Measurements from ENCODE around the gene RNF5. TPM values are rescaled to one million over a fixed set of nuclear protein-coding genes. Genes with fewer than 3 reads are reported as not detected.
"Not testable (repeated sequence)": the region's sequence is repeated elsewhere in the genome, so short reads cannot be mapped to it uniquely, and the experiment has no call there.

The RNF5 gene
- total RNA-seq, 1 donor from 2014 or later = 79.9 TPM

- H3K4me3 ChIP-seq (ENCODE audit: low read depth, low read length) = no peak overlapping the region
- DNase-seq (ENCODE audit: low read depth) = no peak
- TF ChIP-seq CTCF (conservative IDR thresholded peaks at IDR 0.05; ENCODE audit: low read depth, low read length) = no peak
These were observed 40.8 kb upstream of the RNF5 start for GRCh38 chr6:32137454-32137853.

GRCh38 chr6:32139590-32139989 is 38.6 kb upstream of the RNF5 start:
- no peak for DNase-seq (ENCODE audit: low read depth)
- no peak overlapping the region for H3K4me3 ChIP-seq (ENCODE audit: low read depth, low read length)
- no peak for TF ChIP-seq CTCF (conservative IDR thresholded peaks at IDR 0.05; ENCODE audit: low read depth, low read length)

DNA sequence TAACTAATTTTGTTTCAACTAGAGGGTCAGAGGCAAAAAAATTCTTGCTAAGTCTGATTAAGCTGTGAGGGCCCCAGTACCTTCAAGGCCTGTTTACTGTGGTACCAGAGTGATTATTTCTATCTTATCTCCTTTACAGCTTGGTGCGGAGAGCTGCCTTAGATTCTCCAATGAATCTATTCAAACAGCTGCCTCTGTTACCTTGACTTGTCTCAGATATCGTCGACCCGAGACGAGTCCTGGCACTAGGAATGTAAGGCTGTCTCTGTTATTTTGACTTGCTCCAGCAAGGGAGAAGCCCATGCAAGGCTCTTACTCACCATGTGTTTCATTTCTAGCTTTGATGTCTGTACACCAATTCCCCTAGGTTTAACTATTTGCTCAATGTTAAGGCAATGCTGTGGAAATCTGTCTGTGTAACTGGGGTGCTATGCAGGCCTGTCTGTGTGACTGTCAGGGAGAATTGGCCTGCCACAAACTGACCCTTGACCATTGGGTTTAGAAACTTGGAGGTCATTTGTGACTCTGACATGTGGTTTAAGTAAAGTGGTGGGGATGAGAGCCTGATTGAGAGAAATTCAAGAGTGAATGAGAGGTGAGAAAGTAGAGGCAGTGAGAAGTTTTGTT is 37.7 kb upstream of the RNF5 start:
- no peak for TF ChIP-seq CTCF (conservative IDR thresholded peaks at IDR 0.05; ENCODE audit: low read depth, low read length)
- no peak overlapping the region for H3K4me3 ChIP-seq (ENCODE audit: low read depth, low read length)
- DNase-seq (ENCODE audit: low read depth) = no peak

DNA sequence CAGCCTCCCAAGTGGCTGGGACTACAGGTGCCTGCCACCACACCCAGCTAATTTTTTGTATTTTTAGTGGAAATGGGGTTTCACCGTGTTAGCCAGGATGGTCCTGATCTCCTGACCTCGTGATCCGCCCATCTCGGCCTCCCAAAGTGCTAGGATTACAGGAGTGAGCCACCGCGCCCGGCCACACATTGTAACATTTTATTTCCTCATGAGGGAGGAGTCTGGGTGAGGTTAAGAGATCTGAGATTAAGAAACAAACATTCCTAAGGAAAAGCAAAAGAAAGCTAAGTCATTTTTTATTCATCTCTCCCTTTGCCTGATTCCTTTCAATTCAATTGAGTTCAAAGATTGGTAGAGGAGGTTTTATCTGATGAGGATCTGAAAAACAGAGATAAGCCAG is 34.0 kb upstream of the RNF5 start:
- not testable (repeated sequence) for H3K4me3 ChIP-seq (ENCODE audit: low read depth, low read length); DNase-seq (ENCODE audit: low read depth)

- no peak for TF ChIP-seq CTCF (conservative IDR thresholded peaks at IDR 0.05; ENCODE audit: low read depth, low read length)
- H3K4me3 ChIP-seq (ENCODE audit: low read depth, low read length) = no peak overlapping the region
- DNase-seq (ENCODE audit: low read depth) = no peak
These were observed 31.9 kb upstream of the RNF5 start for GRCh38 chr6:32146287-32146686.

DNA sequence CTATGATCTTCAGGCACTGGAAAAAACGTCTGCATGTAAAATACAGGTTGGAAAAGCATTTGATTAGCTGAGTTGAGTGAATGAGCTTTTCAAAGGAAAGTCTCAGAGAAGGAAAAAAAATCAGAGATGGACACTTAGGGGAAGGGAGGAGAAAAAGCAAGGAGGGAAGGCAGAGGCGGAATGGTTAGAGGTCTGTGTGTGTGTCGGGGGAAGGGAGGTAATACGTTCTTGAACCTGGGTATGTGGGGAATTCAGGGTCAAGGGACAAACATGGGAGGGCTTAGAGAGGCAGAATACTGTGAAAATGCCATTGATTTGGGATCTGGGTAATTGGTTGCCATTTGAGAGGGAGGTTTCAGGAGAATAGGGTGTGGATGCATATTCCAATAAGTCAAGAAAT is 31.5 kb upstream of the RNF5 start:
- TF ChIP-seq CTCF (conservative IDR thresholded peaks at IDR 0.05; ENCODE audit: low read depth, low read length) = no peak
- DNase-seq (ENCODE audit: low read depth) = no peak
- H3K4me3 ChIP-seq (ENCODE audit: low read depth, low read length) = no peak overlapping the region

DNA sequence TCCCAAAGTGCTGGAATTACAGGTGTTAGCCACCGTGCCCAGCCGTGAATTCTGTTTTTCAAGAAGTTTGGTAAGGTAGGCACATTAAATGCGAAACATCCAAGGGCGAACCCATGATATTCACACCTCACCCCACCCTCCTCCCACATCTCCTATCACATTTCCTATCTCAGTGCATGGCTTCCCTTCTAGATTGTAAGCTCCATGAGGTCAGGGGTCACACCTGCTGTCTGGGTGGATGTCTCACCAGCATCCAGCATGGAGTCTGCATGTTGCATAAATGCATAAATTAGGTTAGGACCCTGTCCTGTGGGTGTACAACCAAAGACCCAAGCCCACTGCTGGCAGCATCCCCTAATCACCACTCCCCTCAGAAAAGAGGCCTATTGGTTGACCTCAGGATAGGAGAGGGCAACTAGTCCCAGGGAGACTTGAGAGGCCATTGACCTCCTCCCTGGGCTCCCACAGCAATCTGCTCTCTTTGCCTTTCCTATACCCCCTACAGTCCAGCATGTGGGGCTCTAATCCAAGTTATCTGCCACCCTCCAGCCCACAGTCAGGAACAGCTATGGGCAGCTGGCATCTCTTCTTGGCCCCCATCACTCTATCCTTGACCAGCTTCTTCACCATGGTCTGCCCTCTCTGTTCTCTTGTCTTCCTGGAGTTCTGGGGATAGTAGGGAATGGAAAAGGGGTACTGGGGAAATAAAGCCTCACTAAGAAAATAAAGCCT is 30.6 kb upstream of the RNF5 start:
- TF ChIP-seq CTCF (conservative IDR thresholded peaks at IDR 0.05; ENCODE audit: low read depth, low read length) = no peak
- DNase-seq (ENCODE audit: low read depth) = no peak
- peak overlapping the region; percentile 47 for H3K4me3 ChIP-seq (ENCODE audit: low read depth, low read length)
